Measurements from ENCODE around the gene TRIM33. TPM values are rescaled to one million over a fixed set of nuclear protein-coding genes. Genes with fewer than 3 reads are reported as not detected.

The TRIM33 gene
- 43.1 and 45.5 TPM in 2 replicates for total RNA-seq

GRCh38 chr1:114511032-114511785 is at the start of gene TRIM33:
Gene TRIM33, minus strand, starts transcription at chr1:114511203. Its CDS starts 127 bp downstream, at chr1:114511076.

Small RNAs within 50 kb of the gene (small RNA-seq; reads per million reads assigned to genes)
- gene RF00019: not detected

Other genes starting within 250 kb of the TRIM33 start
- gene BCAS2, start 70.4 kb upstream of the TRIM33 start, total RNA-seq: 30.7 and 39.8 TPM in 2 replicates
- 1.1 and 1.3 TPM in 2 replicates for gene DENND2C, start 158.8 kb upstream of the TRIM33 start, total RNA-seq
- gene AMPD1, start 184.3 kb upstream of the TRIM33 start, total RNA-seq: not detected in 2 replicates
- gene NRAS, start 205.6 kb upstream of the TRIM33 start, total RNA-seq: 92.4 and 136 TPM in 2 replicates
- gene CSDE1, start 246.8 kb upstream of the TRIM33 start, total RNA-seq: 622 and 735 TPM in 2 replicates

All from vein endothelial cell (primary cell).